ENCODE measurements around the gene GPRC5A.

The GPRC5A gene

DNA sequence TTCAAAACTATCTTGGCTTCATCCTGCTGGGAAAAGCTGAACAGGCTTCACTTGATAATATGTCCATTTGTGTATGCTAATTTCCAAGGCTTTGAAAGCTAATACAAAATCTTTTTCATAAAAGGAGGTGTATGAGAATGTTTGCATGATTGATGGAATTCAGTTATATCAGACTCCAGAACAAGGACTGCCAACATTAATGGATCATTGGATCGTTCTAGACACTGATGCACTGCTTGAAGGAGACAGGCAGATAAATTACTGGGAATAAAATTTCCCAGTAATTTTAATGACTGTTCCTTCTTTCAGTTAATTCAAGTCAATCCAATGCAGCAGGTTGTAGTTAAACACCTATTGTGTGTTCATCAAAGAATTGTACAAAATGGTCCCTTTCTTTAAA lies 60.1 kb downstream of the GPRC5A start:
- TF ChIP-seq, protein P1, sequence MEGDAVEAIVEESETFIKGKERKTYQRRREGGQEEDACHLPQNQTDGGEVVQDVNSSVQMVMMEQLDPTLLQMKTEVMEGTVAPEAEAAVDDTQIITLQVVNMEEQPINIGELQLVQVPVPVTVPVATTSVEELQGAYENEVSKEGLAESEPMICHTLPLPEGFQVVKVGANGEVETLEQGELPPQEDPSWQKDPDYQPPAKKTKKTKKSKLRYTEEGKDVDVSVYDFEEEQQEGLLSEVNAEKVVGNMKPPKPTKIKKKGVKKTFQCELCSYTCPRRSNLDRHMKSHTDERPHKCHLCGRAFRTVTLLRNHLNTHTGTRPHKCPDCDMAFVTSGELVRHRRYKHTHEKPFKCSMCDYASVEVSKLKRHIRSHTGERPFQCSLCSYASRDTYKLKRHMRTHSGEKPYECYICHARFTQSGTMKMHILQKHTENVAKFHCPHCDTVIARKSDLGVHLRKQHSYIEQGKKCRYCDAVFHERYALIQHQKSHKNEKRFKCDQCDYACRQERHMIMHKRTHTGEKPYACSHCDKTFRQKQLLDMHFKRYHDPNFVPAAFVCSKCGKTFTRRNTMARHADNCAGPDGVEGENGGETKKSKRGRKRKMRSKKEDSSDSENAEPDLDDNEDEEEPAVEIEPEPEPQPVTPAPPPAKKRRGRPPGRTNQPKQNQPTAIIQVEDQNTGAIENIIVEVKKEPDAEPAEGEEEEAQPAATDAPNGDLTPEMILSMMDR (IDR thresholded peaks at IDR 0.05; ENCODE audit: low read depth, low read length, missing control alignments): no peak
- Histone ChIP-seq H3K4me3 (ENCODE audit: low read depth, low read length) (no peak overlapping the region), H3K27ac (no peak overlapping the region), H3K27me3 (replicated peaks) (no peaks in the 10 kb centered on the region), H3K36me3 (replicated peaks) (no peaks in the 10 kb centered on the region)
- DNase-seq: no peak
- in situ Hi-C loops (cut with HindIII; ENCODE audit: low pct_ligation_motif_present, low sequenced_read_pairs): no loop called here

DNA sequence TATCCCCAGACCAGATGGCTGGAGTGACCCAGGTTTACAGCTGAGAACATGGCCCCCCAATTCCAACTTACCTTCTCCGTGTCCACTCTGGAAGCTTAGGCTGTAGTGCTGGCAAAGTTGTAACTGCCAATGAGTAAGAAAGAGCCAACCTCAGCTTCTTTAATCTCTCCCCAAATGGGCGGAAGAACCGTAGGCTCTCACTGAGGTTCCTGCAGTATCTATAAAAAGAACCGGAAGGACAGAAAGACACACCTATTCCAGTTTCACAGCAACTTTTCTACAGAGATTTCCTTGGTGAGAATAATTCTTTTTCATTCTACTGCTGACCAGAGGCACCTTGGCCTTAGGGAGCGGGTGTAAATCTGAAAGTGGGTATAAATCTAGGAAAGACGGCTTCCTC lies 60.7 kb downstream of the GPRC5A start, which contains the start of gene GPRC5D:
Gene GPRC5D (minus strand): TSS at position 135 of the 400 bp plus-strand sequence. CDS start 1,786 bp downstream, outside the sequence.
- Histone ChIP-seq H3K27me3 (replicated peaks) (no peaks in the 10 kb centered on the region), H3K27ac (no peak within 1 kb of the TSS), H3K36me3 (replicated peaks) (no peaks in the 10 kb centered on the region), H3K4me3 (ENCODE audit: low read depth, low read length) (no peak within 1 kb of the TSS)
- TF ChIP-seq, protein P1 (IDR thresholded peaks at IDR 0.05; ENCODE audit: low read depth, low read length, missing control alignments): no peak
- in situ Hi-C loops (cut with HindIII; ENCODE audit: low pct_ligation_motif_present, low sequenced_read_pairs): no loop called here
- DNase-seq: no peak

DNA sequence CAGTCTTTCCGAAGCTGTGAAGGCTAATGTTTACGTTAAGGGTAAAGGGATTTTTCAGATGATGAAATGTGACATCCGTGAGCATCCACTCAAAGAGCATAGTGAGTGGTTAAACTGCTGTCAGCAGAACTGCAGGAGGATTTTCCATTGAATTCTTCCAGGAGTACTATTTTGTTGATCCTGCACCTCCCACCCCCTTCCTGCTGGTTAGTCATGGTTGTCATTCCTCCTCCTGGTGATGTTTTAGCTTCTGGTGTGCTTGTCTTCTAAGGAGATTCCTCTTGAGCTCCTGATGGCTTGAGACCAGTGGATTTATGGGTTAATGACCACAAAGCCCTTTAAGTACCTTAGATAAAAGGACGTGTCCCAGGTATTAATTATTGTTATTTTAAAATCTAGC lies 63.0 kb downstream of the GPRC5A start:
- in situ Hi-C loops (cut with HindIII; ENCODE audit: low pct_ligation_motif_present, low sequenced_read_pairs): no loop called here
- TF ChIP-seq, protein P1 (IDR thresholded peaks at IDR 0.05; ENCODE audit: low read depth, low read length, missing control alignments): no peak
- Histone ChIP-seq H3K4me3 (ENCODE audit: low read depth, low read length) (no peak overlapping the region), H3K27ac (no peak overlapping the region), H3K27me3 (replicated peaks) (no peaks in the 10 kb centered on the region), H3K36me3 (replicated peaks) (no peaks in the 10 kb centered on the region)
- DNase-seq: no peak

DNA sequence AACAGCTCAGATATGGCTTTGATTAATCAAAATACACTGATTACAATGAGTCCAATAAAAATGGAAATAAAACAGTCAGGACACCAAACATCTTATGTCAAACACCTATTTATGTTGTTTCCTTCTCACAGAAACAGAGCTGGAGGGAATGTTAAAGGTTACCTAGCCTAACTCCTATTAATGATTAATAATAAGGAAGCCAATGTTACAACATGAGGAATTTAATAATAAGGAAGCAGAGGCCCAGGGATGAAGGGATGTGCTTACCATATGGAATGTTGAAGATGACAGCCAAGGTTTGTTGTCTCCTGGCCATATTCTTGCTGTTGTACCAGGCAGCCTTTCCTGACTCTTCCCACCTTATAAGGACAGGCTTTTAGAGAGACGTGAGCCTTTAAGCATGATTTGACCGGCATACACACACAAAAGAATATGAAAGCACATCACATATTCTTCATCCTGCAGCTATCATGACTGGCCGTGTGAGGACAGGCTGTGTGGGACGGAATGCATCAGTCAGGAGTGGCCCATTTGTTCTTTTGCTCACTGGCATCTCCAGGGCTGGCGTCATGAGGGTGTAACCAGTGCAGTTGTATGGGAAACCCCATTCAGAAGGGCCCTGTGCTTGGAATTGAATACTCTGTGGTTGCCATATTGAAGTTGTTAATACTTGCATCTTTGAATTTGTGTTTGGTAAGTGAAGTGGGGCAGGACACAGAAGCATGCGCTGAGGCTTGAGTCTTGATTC lies 63.7 kb downstream of the GPRC5A start:
- DNase-seq: no peak
- TF ChIP-seq, protein P1 (IDR thresholded peaks at IDR 0.05; ENCODE audit: low read depth, low read length, missing control alignments): no peak
- in situ Hi-C loops (cut with HindIII; ENCODE audit: low pct_ligation_motif_present, low sequenced_read_pairs): no loop called here

DNA sequence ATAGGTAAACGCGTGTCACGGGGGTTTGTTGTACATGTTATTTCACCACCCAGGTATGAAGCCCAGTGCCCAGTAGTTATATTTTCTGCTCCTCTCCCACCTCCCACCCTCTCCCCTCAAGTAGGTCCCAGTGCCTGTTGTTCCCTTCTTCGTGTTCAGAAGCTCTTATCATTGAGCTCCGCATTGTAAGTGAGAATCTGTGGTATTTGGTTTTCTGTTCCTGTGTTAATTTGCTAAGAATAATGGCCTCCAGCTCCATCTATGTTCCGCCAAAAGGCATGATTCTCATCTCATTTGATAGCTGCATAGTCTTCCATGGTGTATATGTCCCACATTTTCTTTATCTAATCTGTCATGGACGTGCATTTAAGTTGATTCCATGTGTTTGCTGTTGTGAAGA lies 67.5 kb downstream of the GPRC5A start:
- H3K4me3 ChIP-seq (ENCODE audit: low read depth, low read length): no peak overlapping the region
- H3K36me3 ChIP-seq (replicated peaks): no peaks in the 10 kb centered on the region
- TF ChIP-seq, protein P1 (IDR thresholded peaks at IDR 0.05; ENCODE audit: low read depth, low read length, missing control alignments): no peak
- no peak for DNase-seq
- H3K27me3 ChIP-seq (replicated peaks): no peaks in the 10 kb centered on the region
- no peak overlapping the region for H3K27ac ChIP-seq
- in situ Hi-C loops (cut with HindIII; ENCODE audit: low pct_ligation_motif_present, low sequenced_read_pairs): no loop called here

More for the DNA sequence above, 63.7 kb downstream of the GPRC5A start:
- no peaks in the 10 kb centered on the region for H3K36me3 ChIP-seq (replicated peaks)
- no peak overlapping the region for H3K4me3 ChIP-seq (ENCODE audit: low read depth, low read length)
- no peak overlapping the region for H3K27ac ChIP-seq
- H3K27me3 ChIP-seq (replicated peaks): no peaks in the 10 kb centered on the region
